Activated CD8-positive, alpha-beta memory T cell treated with anti-CD3 and anti-CD28 coated beads for 36 hours (primary cell): ENCODE results near the gene MASP1. TPM values are rescaled to one million over a fixed set of nuclear protein-coding genes. Genes with fewer than 3 reads are reported as not detected.
"Not testable (repeated sequence)": the region's sequence is repeated elsewhere in the genome, so short reads cannot be mapped to it uniquely, and the experiment has no call there.

Experiments used
- CTCF ChIA-PET: fragments of 350-600 bp; sonication (Branson Sonifier 250); formaldehyde crosslinking; loops from one replicate; lab custom pipeline; 2021; ENCODE audit warnings: antibody characterized with exemption; lab: Charles Lee
- POLR2A ChIA-PET: fragments of 350-600 bp; sonication (Branson Sonifier 250); formaldehyde crosslinking; loops from one replicate; lab custom pipeline; 2021; ENCODE audit warnings: antibody characterized with exemption; lab: Charles Lee
- total RNA-seq, 2 experiments: library from RNA; stranded (reverse); gene quantifications; one replicate each; pipeline ENCODE4 v1.2.3, GENCODE V29; 2021

The MASP1 gene
- total RNA-seq, 2 experiments from 2014 or later: not detected

GRCh38 chr3:187243933-187244524 lies 47.5 kb downstream of the MASP1 start:
- CTCF ChIA-PET: interaction anchor here (0.5 kb wide), 1 partner anchor 54 kb away, joined by 4 read pairs; no protein-coding TSS in a partner anchor
- POLR2A ChIA-PET: no interaction called here

- ChIA-PET POLR2A (no interaction called here), CTCF (no interaction called here)
Measured at GRCh38 chr3:187242900-187243299, 48.6 kb downstream of the MASP1 start.

DNA sequence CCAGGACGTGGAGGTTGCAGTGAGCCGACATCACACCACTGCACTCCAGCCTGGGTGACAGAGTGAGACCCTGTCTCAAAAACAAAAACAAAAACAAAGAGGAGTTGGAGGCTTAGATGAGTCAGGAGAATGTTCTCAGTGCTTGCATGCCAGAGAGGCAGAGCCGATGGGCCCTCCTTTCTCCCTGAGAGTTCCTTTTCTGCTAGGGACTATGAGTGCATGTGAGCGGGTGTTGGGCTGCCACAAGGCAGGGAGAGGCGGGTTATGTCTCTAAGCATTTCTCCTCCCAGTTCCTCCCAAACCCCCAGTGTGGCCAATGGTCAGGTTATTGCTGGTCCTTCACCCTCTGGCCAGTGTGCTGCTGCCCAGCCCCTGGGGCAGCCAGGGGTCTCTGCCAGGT lies 49.1 kb downstream of the MASP1 start:
- POLR2A ChIA-PET: no interaction called here
- CTCF ChIA-PET: no interaction called here

DNA sequence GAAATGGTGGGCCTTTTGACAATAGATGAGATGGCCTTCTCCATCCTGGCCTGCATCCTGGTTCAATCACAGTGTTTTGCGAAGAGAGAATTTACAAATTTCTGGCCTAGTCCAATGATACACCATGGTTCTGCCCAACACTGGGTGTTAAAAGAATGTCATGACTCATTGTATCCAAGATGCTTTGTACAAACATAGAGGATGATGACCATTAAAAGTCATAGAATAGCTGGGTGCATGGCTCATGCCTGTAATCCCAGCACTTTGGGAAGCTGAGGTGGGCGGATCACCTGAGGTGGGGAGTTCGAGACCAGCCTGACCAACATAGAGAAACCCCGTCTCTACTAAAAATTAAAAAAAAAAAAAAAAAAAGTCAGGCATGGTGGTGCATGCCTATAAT lies 52.7 kb downstream of the MASP1 start:
- CTCF ChIA-PET: interaction anchor here (0.6 kb wide), 1 partner anchor 11 kb away, joined by 3 read pairs; no protein-coding TSS in a partner anchor
- POLR2A ChIA-PET: not testable (repeated sequence)

DNA sequence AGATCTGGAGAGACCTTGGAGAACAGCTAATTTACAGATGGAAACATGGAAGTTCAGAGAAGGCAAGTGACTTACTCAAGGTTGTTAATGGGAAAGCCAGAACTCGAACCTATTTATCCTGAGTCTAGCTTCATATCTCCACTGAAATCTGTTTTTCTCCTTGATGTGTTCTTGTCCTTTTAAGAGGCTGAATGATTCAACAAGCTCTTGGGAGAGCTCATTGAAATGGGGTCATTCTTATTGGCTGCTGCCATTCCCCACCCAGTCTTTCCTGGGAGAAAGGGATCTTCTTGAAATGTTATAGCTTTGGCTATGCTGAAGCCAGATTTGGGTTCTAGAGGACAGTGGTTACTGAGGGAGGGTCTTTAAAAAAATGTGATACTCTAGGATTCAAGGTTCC lies 53.3 kb downstream of the MASP1 start:
- ChIA-PET CTCF (interaction anchor here (0.6 kb wide), 1 partner anchor 11 kb away, joined by 3 read pairs; no protein-coding TSS in a partner anchor), POLR2A (no interaction called here)

GRCh38 chr3:187237741-187238140 lies 53.8 kb downstream of the MASP1 start:
- CTCF ChIA-PET: no interaction called here

GRCh38 chr3:187236962-187237361 lies 54.6 kb downstream of the MASP1 start:
- ChIA-PET POLR2A (no interaction called here), CTCF (no interaction called here)

More at GRCh38 chr3:187237741-187238140, 53.8 kb downstream of the MASP1 start:
- POLR2A ChIA-PET: no interaction called here

- ChIA-PET CTCF (no interaction called here), POLR2A (no interaction called here)
Measured at GRCh38 chr3:187230011-187230410, 61.5 kb downstream of the MASP1 start.

- CTCF ChIA-PET: no interaction called here
- POLR2A ChIA-PET: no interaction called here
Measured at GRCh38 chr3:187228740-187229139, 62.8 kb downstream of the MASP1 start.

- ChIA-PET POLR2A (no interaction called here), CTCF (no interaction called here)
Measured at GRCh38 chr3:187227658-187228258, 63.8 kb downstream of the MASP1 start.

- CTCF ChIA-PET: interaction anchor here (0.7 kb wide), 1 partner anchor 1136 kb away, joined by 4 read pairs; no protein-coding TSS in a partner anchor
Measured at GRCh38 chr3:187223799-187224198, 67.7 kb downstream of the MASP1 start.

GRCh38 chr3:187222801-187223200 lies 68.7 kb downstream of the MASP1 start:
- ChIA-PET POLR2A (no interaction called here), CTCF (no interaction called here)

More at GRCh38 chr3:187223799-187224198, 67.7 kb downstream of the MASP1 start:
- POLR2A ChIA-PET: no interaction called here

DNA sequence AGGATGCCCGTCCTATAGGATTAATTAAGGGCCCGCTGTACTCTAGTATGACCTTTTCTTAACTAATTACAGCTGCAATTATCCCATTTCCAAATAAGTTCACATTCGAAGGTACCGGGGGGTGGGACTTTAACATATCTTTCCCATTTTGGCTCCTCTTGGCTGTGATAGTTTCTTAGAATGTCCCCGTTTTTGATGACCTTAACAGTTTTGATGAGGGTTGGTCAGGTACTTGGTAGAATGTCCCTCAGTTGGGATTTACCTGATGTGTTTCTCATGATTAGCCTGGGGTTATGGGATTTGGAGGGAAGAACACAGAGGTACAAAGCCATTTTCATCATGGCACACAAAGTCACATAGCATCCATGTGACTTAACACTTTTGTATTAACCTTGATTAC lies 76.1 kb downstream of the MASP1 start:
- ChIA-PET CTCF (interaction anchor here (1.2 kb wide), 1 partner anchor 104 kb away, joined by 3 read pairs; no protein-coding TSS in a partner anchor), POLR2A (no interaction called here)

DNA sequence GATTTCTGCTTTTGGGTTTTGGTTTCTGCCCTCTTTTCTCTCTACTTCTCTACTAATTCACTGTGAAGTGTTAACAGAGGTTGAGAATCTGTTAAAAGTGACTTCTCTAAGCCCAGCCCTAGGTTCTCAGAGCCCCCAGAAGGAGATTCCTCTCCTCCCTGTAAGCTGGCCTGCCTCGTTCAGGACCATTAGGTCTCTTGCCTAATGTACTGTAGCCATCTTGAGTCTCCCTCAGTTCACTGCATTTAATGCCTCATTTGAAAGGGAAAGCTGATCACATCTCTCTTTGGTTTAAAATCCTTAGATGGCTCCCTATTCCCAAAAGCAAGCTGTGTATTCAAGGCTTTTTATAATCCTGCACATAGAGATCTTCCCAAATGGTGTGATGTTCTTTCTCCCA lies 77.9 kb downstream of the MASP1 start:
- ChIA-PET POLR2A (no interaction called here), CTCF (no interaction called here)

DNA sequence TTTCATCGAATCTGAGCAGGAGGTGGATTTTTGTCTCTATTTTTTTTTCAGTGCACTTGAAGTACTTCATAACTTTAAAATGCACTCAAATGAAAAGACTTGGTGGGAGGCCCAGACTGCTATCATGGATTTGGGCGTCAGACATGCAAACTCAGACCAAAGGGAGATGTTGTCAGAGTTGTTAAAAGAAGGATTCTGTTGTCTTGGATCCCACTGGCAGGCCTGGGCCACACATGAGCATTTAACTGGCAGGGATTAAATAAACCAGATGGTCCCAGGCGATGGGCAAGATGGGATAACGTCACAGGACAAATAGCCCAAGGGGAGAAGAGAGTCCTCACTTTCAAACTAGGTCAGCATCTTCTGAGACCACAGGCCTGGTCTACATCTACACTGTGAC lies 78.8 kb downstream of the MASP1 start:
- ChIA-PET POLR2A (no interaction called here), CTCF (no interaction called here)

DNA sequence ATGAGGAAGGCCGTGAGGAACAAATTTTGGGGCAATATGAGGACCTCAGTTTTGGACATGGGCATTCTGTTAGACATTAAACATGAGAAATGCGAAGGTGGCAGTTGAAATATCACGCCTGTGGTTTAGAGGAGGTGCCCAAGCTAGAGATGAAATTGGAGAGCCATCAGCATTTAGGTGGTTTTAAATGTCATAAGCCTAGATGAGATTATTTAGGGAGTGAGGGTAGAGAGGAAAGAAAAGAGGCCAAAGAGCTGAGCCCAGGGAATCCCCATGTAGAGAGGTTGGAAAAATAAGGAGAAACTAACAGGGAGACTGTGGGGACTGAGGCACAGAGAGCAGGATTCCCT lies 79.4 kb downstream of the MASP1 start:
- POLR2A ChIA-PET: interaction anchor here (0.6 kb wide), 1 partner anchor 1951 kb away, joined by 3 read pairs; no protein-coding TSS in a partner anchor
- CTCF ChIA-PET: no interaction called here

GRCh38 chr3:187211532-187212195 lies 79.9 kb downstream of the MASP1 start:
- CTCF ChIA-PET: no interaction called here
- POLR2A ChIA-PET: interaction anchor here (0.6 kb wide), 1 partner anchor 1951 kb away, joined by 3 read pairs; no protein-coding TSS in a partner anchor

DNA sequence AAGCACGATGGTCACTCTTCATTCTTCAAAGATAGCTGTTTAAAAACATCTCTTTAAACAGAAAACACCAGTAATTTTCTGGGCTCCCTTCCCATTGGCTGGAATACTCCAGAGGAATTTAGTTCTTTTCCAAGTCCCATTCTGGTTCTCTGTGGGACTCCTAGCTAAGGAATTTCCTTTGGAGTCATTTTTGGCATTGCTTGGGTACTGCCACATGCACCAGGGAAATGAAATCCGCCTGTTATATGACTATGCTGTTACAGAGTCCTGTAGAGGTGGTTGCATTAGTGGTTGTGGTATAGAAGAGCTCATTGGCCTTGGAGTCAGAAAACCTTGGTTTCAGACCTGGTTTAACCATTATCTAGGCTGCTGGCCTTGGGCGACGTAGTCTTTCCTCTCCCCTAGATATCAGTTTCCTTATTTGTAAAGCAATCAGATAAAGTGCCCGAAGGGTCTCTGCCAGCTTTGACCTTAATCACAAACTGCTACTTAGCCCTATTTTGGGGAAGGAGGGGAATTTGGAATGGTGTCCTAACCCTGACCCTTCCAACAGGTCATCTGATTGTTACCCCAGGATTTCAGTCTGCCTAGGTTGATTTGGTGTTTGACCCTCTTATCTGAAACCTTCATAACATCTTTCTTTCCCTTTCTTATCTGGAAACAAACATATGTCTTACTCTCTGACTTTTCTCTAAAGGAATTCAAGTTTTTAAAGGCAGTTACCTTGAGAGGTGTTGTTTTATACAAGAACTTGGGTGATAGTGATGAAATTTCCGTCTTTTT lies 80.8 kb downstream of the MASP1 start:
- CTCF ChIA-PET: no interaction called here
- POLR2A ChIA-PET: no interaction called here

- POLR2A ChIA-PET: no interaction called here
Measured at GRCh38 chr3:187210091-187210490, 81.4 kb downstream of the MASP1 start.

DNA sequence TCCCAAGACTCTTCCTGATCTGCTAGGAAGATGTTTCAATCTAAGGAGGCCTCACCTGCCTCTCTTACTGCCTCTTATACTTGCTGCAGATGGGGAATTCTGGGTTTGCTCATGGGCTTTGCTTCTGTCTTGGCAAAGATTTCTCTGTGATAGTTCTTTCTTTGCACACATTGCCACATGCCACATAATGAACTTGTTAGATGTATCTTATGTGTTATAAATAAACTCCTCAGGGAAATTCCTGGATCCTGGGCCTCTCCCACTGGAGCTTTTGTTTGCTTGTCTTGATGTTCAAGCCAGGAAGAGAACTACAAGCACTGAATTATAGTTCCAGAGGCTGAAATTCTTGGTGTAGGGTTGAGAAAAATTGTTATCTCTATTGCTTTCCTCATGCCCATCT lies 82.0 kb downstream of the MASP1 start:
- ChIA-PET CTCF (no interaction called here), POLR2A (no interaction called here)

More at GRCh38 chr3:187210091-187210490, 81.4 kb downstream of the MASP1 start:
- CTCF ChIA-PET: no interaction called here
